VCaP (cell line): ENCODE results near the gene STAT5A.
"Not testable (repeated sequence)": the region's sequence is repeated elsewhere in the genome, so short reads cannot be mapped to it uniquely, and the experiment has no call there.

ENCODE experiments used
- H3K27ac ChIP-seq: fragments of 450-650 bp; 2 replicates; pipeline ENCODE4 v1.5.1; 2017
- TF ChIP-seq, protein P1 (sequence below): fragments of 450-650 bp; conservative IDR thresholded peaks from 2 replicates; pipeline ENCODE4 v1.5.1; 2017; ENCODE audit warnings: mild to moderate bottlenecking, moderate library complexity

The STAT5A gene

DNA sequence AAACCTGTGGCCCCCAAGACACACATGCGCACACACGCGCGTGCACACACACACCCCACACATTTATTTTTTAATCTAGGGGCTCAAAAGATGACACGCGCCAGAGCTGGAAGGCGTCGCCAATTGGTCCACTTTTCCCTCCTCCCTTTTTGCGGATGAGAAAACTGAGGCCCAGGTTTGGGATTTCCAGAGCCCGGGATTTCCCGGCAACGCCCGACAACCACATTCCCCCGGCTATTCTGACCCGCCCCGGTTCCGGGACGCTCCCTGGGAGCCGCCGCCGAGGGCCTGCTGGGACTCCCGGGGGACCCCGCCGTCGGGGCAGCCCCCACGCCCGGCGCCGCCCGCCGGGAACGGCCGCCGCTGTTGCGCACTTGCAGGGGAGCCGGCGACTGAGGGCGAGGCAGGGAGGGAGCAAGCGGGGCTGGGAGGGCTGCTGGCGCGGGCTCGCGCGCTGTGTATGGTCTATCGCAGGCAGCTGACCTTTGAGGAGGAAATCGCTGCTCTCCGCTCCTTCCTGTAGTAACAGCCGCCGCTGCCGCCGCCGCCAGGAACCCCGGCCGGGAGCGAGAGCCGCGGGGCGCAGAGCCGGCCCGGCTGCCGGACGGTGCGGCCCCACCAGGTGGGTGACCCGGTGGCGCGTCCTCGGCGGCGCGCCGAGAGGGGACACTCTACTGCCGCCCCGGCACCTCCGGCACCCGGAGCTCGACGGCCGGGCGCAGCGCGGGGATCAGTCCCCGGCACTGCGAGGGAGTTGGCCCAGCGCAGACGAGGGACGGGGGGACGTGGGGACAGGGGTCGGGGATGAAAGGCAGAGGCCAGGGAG is at the start of gene STAT5A:
STAT5A (plus strand) TSS at position 522 of the 826 bp plus-strand sequence. CDS start 914 bp downstream, outside the sequence.
- peak within 1 kb of the TSS; percentile 40; the same call in 1 of the 2 replicates for H3K27ac ChIP-seq
- TF ChIP-seq, protein P1, sequence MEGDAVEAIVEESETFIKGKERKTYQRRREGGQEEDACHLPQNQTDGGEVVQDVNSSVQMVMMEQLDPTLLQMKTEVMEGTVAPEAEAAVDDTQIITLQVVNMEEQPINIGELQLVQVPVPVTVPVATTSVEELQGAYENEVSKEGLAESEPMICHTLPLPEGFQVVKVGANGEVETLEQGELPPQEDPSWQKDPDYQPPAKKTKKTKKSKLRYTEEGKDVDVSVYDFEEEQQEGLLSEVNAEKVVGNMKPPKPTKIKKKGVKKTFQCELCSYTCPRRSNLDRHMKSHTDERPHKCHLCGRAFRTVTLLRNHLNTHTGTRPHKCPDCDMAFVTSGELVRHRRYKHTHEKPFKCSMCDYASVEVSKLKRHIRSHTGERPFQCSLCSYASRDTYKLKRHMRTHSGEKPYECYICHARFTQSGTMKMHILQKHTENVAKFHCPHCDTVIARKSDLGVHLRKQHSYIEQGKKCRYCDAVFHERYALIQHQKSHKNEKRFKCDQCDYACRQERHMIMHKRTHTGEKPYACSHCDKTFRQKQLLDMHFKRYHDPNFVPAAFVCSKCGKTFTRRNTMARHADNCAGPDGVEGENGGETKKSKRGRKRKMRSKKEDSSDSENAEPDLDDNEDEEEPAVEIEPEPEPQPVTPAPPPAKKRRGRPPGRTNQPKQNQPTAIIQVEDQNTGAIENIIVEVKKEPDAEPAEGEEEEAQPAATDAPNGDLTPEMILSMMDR = no peak

DNA sequence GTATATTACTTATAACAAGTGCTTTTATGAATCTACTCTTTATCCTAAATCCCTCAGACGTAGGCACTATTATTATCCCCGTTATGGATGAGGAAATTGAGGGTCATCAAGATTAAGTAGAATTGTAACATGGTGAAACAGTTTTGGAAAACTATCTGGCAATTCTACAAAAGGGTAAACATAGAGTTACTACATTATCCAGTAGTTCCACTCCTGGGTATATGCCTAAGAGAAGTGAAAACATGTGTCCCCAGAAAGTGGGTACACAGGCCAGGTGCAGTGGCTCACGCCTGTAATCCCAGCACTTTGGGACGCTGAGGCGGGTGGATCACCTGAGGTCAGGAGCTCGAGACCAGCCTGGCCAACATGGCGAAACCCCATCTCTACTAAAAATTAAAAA is 48.7 kb upstream of the STAT5A start:
- H3K27ac ChIP-seq = not testable (repeated sequence)

DNA sequence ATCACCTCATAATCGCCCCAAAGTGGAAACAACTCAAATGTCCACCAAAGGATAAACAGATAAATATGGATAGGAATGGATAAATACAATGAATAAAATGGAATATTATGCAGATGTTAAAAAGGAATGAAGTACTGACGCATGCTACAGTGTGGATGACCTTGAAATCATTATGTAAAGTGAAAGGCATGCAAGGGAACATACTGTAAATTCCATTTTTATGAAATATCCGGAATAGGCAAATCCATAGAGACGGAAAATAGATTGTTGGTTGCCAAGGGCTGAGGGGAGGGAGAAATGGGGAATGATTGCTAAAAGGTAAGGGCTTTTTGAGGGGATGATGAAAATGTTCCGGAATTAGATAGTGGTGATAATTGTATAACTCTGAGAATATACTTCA is 48.1 kb upstream of the STAT5A start:
- TF ChIP-seq, protein P1 = no peak
- H3K27ac ChIP-seq = no peak overlapping the region

DNA sequence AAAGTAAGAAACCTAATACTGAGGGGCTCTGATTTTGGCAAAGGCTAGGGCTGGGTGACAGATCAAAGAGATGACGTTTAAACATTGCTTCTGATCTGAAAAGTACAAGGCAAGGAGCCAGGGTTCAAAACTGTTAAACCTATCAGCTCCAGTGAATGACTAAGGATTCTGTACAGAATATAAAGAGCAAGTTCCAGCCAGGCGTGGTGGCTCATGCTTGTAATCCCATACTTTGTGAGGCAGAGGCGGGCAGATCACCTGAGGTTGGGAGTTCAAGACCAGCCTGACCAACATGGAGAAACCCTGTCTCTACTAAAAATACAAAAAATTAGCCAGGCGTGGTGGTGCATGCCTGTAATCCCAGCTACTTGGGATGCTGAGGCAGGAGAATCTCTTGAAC is 47.4 kb upstream of the STAT5A start:
- H3K27ac ChIP-seq = not testable (repeated sequence)

DNA sequence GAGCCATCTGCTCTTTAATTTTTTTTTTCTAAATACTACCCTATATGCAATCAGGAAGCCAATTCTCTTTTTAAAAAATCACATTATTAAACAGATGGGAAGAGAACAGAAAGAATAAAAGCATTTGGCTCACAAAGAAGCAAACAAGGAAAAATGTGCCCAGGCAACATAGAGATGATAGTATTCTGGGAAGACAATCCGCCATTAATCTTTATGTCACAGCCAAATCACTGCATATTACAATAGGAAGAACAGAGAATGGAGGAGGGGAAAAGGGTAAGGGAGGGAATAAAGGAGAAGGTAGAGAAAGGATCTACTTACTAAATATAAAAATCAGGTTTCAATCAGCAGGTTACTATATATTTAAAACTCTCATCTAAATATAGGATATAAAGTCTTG is 46.4 kb upstream of the STAT5A start:
- H3K27ac ChIP-seq = no peak overlapping the region

DNA sequence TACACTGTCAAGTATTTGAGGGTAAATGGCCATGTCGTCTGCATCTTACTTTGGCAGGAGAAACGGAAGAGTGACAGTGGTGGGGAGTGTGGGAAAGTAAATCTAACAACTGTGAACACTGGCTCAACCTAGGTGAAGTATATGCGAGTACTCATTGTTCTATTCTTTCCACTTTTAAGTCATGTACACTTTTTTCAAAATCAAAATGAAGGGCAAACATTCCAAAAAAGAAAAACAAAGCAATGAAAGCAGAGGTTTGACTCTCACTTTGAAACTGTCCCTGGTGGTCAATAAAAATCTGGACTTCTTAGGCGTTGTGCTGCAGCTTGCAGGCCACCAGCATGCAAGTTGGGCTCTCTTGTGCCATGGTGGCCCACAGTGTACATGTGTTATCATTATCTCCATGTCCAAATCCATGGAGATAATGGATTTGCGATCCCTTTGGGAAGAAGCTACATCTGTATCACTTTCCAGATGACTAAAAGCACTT is 44.8 kb upstream of the STAT5A start:
- TF ChIP-seq, protein P1 = no peak
- no peak overlapping the region for H3K27ac ChIP-seq

More for the DNA sequence above, 46.4 kb upstream of the STAT5A start:
- TF ChIP-seq, protein P1 = no peak

DNA sequence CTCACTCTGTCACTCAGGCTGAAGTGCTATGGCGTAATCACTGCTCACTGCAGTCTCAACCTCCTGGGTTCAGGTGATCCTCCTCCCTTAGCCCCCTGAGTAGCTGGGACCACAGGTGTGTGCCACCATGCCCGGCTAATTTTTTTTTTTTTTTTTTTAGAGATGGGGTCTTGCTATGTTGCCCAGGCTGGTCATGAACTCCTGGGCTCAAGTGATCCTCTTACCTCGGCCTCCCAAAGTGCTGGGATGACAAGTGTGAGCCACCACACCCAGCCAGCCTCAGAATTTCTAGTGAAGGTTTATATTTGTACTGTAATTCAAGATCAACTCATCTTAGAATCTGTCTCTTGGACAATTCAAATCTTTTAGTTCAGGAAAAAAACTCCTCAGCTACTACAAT is 44.2 kb upstream of the STAT5A start:
- not testable (repeated sequence) for H3K27ac ChIP-seq

DNA sequence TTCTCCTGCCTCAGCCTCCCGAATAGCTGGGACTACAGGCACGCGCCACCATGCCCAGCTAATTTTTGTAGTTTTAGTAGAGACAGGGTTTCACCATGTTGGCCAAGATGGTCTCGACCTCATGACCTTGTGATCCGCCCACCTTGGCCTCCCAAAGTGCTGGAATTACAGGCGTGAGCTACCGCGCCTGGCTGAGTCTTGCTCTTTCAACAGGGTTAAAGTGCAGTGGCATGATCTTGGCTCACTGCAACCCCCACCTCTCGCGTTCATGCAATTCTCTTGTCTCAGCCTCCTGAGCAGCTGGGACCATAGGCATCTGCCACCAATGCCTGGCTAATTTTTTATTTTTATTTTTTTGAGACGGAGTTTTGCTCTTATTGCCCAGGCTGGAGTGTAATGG is 43.1 kb upstream of the STAT5A start:
- H3K27ac ChIP-seq = not testable (repeated sequence)

DNA sequence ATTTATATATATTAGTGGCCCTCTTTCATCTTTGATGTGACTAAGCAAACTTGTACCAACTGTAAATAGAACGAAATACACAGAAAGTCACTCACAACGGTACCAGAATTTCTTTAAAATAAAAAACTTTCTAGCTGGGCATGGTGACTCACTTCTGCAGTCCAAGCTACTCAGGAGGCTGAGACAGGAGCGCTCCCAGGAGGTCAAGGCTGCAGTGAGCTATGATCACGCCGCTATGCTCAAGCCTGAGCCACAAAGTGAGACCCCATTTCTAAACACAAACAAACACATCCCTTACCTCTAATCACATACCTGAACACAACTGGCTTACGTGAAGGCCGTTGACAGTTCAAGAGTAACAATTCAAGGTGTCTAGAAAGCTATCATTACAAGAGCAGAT is 41.8 kb upstream of the STAT5A start:
- TF ChIP-seq, protein P1 = no peak
- H3K27ac ChIP-seq = no peak overlapping the region

DNA sequence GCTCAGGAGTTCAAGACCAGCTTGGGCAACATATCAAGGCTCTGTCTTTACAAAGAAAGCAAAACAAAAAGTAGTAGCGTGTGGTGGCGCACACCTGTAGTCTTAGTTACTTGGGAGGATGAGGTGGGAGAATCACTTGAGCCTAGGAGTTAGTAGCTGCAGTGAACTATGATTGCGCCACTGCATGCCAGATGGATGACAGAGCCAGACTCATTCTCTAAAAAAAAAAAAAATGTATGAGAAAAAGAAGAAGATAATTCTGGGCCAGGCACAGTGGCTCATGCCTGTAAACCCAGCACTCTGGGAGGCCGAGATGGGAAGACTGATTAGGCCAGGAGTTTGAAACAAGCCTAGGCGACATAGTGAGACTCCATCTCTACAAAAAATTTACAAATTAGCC is 40.6 kb upstream of the STAT5A start:
- H3K27ac ChIP-seq = peak overlapping the region; percentile 85

More for the DNA sequence above, 40.6 kb upstream of the STAT5A start:
- TF ChIP-seq, protein P1 = no peak
